Stimulated activated CD8-positive, alpha-beta memory T cell treated with anti-CD3 and anti-CD28 coated beads, Interleukin-15, amount 100 ng/mL, for 48 hours (primary cell): ENCODE measurements around the gene NFATC1.

ENCODE experiments used
- DNase-seq, 2 donors: peaks; one replicate each; pipeline ENCODE4 v3.0.0-alpha.2; 2020; ENCODE audit warnings: low read depth in 2 of 2

Gene NFATC1

DNA sequence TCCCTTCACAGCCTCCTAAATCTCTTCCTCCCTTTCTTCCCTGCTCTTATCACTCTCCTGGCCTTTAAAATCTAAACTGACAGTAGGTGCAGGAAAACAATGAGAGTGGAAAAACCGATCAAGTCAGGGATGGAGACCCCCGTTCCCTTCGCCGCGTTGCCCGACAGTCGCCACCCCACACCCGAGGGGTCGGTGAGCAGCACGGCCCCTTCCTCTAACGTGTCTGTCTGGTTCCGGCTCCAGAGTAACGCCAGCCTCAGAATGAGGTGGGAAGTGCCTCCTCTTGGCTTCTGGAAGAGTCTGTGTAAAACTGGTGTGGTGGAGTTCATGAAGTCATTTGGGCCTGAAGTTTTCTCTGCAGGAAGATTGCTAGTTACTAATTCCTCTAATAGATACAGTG lies 138.6 kb downstream of the NFATC1 start:
- no peak for DNase-seq

DNA sequence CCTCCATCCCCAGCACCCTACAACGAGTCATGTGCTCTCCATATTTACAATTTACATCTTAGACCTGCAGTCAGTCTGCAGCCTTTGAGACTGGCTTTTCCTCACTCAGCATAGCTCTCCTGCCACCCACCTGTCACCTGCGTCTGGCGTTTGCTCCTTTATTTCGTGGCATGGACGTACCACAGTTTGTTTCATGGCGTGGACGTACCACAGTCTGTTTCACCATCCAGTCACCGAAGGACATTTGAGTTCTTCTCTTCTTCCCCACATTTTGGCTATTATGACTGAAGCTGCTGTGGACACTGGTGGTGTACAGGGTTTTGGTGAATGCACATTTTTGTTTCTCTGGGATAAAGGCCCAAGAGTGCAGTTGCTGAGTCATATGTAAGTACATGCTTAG lies 142.0 kb downstream of the NFATC1 start:
- no peak for DNase-seq

DNA sequence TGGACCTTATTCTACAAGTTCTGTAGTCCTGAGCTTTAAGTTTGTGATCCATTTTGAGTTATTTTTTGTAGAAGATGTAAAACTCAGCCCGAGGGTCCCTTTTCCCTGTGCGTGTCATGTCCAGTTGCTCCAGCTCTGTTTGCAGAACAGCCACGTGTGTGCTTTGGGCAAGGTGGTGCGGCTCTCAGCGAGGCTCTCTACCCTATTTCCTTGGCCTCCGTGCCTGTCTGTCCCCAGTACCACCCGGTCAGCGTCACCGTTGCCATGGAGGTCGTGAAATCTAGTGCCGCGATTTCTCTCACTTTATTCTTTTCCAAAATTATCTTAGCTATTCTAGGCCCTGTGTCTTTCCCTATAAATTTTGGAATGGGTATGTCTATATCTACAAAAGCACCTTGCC lies 142.9 kb downstream of the NFATC1 start:
- DNase-seq, result no peak

DNA sequence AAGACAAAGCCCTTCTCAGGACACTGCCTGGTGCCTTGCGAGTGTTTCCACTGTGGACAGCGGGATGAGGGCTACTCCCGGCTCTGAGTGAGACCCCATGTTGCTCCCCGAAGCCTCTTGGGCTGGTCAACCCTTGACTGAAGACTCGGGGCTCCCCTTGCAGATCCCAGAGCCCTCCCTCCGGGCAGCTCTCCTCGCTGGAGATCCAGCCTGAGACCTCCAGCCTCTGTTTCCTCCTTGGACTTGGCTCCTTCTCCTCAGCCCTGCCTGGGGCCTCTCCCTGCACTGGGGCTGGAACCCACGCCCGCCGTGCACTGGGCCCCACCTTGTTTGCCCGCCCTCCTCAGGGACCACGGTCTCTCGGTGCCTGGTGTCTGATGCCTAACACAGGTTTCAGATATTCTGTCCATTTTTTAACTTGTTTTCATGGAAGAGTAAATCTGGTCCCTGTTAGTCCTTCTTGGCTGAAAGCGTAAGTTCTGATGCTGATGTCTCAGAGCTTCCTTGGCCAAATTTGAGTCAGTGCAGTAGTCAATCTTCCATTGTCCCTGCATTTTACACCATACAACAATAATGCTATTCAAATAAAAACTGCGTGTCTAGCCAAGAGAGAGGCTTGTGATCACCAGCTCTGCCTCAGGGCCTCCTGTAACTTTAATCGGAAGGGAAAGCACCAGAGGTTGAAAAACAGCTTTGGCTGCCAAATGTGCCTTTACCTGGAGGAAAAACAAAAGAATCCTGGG lies 144.6 kb downstream of the NFATC1 start:
- no peak for DNase-seq

DNA sequence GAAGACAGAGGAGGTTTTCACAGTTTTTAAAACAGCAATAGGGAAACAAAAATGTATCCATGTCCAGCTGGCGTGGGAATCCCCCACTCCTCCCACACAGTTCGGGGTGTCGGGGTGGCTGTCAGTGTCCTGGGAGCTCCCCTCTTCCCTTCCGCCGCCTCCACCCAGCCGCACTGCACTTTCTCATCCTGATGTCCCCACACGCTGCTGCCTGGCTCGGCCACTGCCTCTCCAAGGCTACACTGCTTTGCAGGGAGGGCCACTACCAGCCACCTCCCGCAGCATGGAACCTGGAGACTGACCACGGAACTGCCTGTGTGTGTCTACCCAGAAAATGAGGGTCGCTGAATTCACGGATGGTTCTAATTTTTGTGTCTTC lies 145.2 kb downstream of the NFATC1 start:
- DNase-seq, result no peak

DNA sequence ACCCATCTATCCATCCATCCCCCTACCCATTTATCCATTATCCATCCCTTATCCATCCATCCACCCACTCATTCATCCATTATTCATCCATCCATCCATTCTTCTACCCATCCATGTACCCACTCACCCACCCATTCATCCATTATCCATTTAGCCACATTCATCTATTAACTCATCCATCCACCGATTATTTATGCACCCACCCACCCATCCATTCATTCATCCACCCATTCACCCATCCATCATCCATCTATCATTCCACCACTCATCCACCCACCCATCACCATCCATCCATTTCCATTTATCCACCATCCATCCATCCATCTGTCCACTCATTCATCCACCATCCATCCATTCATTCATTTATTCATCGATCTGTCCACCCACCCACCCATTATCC lies 146.5 kb downstream of the NFATC1 start:
- no peak for DNase-seq

DNA sequence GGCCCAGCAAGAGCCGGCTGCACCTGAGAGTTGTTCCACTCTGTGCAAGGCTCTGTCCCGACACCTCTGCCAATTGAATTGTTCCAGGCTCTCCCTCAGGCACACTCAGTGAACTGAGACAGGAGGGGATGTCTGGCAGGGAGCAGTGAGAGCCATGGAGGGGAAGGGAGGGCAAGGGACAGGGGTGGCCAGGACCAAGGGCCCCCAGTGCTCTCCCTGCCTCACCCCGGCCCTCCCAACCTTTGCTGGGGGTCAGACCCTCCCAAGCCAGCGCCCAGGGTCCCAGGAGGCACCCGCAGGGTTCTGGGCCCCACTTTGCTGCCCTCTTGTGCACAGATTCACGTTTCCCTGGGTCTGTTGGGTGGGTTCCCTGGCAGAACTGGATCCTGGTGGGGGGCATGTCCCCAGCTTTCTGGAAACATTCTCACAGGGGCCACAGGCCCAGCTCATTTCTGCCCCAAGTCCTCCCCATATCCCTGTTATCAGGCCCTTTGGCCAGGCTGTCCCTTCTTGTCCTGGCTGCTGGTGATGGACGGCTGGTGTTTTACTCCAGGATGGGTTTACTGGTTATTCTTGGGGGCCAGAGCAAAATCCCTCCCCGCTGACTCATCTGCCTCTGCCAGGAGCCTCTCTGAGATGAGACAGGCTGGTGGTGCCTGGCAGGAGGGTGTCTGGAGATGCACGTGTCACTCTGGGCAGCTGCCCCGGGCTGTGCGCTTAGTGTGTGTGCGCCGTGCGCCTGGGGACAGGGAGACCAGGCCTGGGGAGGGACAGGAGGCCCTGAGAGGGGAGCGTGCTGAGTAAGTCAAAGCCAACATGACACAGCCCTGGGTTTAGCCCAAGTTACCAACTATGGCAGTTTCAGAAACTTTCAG lies 147.4 kb downstream of the NFATC1 start:
- no peak for DNase-seq

DNA sequence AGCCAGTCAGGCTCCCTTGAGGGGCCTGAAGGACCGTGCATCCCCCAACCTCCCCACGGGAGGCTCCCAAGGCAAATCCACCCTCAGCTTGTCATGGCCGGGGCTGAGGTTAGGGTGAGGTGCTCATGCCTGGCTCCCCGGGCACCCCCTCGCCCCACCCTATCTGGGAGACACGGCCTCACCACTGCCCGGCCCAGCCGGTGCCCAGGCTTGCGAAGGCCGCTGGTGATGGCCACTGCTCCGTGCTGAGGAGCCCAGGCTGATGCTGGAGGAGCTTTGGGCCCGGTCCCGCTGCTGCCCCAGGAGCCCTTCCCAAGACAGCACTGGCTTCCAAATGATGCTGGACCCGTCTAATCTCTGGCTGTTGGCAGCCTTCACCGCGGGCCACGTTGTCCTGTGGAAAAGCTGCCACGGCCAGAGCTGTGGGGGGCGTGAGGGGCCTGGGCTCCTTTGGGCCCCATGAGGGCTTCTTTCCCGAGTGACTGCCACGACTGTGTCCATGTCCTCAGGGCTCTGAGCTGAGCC lies 148.2 kb downstream of the NFATC1 start:
- no peak for DNase-seq

DNA sequence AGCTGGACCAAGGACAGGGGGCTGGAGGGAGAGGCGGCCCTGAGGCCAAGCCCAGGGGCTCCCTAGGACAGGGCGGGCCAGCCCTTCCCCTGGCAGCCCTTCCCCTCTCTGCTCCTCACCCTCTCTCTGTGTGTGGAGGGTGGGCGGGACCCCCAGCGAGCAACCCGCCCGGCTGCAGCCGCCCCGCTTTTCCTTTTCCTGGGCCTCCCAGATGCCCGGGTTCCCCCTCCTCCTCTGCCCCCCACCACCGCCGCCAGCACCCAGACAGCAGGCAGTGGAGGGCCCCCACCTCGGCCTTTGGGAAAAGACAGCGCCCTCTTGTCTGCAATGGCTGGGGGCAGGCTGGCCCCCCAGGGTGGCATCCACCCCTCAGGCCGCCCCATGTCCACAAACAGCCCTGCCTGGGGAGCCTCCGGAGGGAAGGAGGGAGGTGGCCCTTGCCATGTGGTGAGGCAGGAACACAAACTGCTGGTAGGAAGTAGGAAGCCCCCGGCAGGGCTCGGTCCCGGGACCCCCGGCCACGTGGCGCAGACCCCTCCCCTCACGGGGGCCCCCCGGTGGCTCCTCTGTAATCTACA lies 148.7 kb downstream of the NFATC1 start:
- DNase-seq, result no peak

DNA sequence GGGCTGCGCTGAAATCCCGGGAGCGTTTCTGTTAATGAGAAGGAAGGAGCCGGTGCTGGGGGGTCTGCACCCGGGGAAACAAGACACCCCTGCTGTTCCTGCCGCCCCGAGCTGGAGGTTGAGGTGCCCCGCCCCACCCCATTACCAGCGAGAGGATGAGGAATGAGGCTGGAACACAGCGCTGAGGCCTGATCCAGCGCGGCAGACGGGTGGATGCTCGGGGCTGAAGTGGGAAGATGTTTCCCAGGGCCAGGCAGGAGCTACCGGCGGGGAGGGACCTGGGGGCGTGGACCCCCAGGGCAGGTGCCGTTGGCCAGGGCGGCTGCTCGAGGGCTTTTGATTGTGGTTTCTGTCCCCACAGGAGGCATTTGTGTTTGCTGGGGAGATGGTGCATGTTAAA lies 149.5 kb downstream of the NFATC1 start:
- no peak for DNase-seq

DNA sequence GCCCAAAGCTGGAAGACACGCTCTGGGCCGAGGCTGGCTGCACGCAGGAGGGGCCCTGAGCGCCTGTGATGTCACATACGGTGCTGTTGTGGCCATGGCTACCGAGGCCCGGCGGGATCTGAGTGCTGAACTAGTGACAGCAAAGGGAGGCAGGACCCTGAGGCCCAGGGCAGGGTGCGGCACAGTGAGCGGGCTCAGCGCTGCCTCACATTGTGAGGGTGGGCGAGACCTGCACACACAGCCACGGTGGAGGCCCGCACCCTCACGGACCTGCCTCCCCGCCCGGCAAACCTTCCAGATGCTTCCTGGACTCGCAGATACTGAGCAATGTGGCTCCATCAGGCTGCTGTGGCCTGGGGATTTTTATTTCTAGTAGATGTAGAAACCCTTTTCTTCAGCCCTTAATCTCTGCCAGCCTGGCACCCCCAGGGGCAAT lies 150.0 kb downstream of the NFATC1 start:
- no peak for DNase-seq

DNA sequence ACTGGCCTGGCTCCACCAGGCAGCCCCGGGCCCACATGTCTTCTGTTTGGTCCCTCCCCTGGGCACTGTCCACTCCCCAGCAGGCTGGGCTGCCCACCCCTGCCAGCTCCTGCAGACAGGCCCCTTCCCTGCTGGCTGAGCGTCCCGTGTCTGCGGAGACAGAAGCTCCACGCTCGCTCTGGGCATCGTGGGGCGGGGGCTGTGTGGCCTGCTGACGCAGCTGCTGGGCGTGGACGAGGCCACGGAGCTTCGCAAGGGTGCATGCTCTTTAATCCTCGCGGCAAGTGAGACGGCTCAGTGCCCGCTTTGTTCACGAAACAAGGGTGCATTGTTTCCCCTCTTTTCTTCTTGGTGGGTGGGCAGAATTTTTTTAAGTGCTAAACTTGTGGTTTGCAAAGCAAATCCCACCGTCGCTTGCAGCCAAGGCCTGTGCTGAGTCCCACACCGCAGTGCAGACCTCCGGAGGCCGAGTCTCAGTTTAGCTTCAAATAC lies 151.1 kb downstream of the NFATC1 start:
- DNase-seq, result no peak

DNA sequence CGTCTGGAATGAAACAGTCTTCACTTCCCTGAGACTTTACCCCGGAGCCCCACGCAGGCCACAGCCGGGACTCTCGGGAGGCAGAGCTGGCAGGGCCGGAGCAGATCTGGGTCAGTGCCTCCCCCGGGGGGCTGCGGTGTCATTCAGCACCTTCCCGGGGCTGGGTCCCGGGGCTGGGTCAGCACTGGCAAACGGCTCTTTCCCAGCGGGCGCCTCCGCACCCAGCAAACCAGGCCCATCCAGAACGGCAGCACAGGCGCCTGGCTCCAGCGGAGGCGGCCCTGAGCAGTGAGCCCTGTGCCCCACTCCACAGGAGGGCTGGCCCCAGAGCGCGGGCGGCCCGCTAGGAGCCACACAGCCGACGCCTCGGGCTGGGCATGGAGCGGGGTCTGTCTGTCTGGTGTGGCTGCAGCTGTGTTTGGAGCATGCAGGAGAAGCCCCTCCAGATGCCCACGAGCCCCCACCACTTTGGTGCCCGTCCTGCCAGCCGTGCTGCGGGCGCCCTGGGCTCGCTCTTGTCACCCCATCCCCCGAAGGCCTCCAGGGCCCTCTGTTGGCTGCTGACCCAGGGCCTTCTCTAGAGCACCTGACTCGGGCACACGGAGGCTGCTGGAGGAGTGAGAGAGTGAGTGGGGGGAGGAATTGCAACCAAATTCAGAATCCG lies 151.8 kb downstream of the NFATC1 start:
- no peak for DNase-seq

DNA sequence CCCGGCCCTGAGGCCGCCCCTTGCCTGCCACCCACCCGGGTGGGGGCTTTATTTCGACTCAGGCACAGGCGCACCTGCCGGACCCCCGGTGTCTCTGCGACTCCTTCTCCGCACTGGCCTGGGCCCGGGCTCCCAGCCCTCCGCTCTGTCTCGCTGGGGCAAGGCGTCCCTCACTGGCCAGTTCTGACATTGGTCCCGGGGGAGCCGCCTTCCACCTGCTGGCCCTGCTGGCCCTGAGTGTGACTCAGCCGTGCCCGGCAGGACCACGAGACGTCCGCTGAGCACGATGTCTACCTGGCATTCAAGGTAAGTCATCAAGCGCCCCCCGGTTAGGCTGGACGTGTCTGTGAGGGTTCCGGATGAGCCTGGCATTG lies 152.3 kb downstream of the NFATC1 start:
- no peak for DNase-seq

DNA sequence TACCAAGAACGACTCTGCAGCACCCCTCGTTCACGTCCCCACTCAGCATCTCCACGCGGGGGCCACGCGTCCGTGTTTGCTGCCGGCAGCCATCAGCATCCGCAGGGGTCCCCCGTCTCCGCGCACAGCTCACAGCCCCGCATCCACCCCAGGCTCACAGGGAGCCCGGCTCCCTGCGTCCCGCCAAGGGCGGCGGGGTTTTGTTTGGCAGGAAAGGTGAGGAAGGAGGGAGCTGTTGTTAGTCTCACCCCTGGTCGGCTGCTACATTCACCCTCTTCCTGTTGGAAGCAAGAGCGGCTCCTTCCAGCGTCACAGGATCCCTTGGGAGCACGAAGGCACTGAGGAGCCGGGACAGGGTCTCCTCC lies 152.9 kb downstream of the NFATC1 start:
- DNase-seq, result no peak

DNA sequence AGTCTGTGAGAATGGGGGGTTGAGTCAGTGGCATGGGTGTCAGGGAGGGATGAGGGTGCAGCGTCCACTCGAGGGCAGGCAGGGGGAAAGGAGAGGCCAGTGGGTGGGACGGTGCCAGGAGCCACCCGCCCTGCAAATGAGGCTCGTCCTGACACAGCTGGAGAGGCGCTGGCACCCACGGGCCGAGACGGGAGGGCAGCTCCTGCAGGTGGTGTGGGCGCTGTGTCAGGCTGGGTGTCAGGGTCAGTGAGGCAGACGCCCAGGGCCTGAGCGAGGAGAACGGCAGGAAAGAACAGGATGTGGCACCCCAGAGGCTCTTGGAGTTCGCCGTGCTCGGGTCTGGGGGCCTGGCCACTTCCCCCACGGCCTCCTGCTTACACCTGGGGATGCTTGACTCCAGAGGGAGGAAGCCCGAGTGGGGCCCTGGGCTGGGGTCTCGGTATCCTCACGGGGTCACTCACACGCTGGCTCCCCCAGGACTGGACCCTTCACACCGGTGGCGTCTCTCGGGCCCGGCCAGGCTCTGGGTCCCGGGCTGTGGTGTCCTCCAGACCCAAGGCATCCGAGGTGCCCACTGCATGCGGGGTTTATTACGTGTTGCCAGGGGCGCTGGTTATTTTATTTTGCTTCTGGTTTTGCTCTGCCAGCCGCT lies 153.4 kb downstream of the NFATC1 start:
- DNase-seq, result no peak

DNA sequence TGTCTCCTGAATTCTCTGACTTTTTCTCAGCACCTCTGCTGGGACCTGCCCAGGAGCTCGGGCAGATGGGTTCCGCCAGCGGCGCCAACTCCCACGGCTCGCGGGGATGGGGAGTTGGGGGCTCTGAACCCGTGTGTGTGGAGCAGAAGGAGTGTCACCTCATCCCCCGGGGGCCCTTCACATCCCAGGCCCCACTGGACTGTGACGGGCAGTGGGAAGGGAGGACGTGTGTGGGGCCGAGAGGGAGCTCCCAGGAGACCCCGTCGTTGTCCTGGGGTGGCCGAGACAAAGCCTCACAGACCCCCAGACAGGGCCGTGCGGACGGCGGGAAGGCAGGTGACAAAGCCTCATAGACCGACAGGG lies 153.9 kb downstream of the NFATC1 start:
- no peak for DNase-seq

DNA sequence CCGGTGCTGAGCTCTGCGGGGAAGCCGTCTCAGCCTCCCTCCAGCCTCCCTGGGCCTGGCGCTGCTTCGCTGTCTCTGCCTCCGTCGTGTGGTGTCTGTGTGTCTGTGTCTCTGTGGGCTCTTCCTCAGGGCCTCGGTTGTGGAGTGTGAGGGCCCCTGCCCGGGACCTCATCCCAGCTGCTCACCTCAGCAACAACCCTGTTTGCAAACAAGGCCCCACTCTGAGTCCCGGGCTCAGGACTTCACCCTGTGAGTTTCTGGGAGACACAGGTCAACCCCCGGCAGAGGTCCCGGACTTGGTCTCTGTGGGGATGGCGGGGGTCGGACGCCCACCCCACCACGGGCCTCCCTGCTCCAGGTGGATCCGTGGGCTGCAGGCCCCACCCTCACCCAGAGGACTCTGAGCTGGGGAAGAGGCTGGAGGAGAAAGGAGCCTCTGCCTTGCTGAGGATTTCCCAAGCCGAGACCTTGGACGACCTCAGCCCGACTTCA lies 156.5 kb downstream of the NFATC1 start:
- DNase-seq, result no peak

DNA sequence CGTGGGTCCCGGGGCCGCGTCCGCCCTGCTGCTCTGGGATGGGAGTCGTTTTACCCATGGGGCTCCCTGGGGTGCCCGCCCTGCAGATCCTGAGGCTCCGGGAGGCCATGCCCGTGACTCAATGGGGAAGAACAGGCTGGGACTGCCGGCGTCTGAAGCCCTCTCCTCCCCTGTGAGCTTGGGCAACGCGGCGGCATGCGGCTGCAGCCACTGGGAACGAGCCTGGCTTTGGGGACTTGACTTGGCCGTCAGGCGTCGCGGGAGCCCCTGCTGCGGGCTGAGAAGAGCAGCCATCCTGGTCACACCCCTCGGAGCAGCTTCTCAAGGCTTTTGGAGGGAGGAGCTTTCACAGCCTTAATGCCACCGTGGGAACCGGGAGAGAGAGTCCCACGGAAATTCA lies 157.0 kb downstream of the NFATC1 start:
- DNase-seq, result no peak

DNA sequence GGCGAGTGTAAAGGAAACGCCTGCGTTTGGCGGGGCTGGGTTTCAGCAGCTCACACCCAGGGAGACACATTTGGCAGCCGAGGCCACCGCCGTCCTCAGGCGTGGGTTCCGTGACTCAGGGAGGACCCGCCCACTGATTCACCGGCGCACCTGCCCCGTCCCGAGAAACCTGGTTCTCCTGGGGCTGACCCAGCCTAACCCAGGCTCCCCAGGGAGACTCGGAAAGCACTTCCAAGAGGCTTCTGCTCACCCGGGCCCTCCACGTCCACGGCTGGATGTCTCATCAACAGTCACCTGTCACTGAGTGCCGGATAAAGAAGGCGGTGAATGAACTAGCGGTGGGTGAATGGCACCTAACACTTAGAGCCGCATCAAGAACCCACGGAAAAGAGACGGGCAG lies 157.4 kb downstream of the NFATC1 start:
- DNase-seq, result no peak

DNA sequence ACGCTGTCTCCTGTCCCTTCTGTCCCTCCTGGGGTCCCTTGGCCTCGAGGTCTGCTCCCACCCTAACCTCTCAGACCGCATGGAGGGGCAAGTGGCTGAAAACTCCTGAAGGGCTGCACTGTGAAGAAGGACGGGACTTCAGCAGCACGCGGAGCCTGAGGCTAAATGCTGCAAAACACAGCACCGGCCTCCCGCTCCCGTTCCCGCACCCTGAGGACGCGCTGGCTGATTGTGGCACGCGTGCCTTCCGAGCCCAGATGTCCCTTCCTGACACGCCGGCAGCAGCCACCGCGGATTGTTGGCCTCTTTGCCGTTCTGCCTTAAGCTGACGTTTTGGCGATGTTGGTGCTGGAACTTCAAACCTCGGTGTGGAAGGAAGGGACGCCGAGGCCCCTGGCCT lies 158.0 kb downstream of the NFATC1 start:
- no peak for DNase-seq
